ENCODE measurements around the gene DLX4.

The DLX4 gene

DNA sequence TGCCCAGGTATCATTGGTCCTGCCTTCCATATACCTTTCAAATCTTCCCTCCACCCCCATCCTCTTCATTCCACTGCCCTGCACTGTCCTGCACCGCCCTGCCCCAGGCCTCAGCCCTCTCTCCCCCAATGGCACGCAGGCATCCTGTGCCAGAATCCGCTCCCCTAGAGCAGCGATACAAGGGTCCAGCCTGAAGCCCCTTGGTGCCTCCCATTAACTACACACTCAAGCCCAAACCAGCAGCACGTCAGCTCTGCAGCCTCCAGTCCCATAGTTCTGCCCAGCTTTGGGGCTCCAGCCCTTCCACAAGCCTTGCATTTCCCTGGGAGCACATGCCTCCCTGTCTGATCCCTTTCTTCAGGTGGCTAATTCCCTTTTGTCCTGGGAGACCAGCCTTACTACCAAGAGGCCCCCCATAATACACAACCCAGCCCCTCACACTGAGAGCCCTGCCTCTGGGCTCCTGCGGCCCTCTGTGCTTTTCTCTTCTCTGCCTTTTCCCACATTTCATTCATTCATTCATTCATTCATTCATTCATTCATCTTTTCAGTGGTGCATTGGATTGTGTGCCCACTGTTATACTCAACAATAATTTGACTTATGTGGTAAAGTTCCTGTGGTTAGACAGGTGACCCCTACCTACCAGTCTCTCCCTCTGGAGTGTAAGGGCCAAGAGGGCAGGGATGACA, 52.8 kb downstream of the DLX4 start:
- no peak for DNase-seq

DNA sequence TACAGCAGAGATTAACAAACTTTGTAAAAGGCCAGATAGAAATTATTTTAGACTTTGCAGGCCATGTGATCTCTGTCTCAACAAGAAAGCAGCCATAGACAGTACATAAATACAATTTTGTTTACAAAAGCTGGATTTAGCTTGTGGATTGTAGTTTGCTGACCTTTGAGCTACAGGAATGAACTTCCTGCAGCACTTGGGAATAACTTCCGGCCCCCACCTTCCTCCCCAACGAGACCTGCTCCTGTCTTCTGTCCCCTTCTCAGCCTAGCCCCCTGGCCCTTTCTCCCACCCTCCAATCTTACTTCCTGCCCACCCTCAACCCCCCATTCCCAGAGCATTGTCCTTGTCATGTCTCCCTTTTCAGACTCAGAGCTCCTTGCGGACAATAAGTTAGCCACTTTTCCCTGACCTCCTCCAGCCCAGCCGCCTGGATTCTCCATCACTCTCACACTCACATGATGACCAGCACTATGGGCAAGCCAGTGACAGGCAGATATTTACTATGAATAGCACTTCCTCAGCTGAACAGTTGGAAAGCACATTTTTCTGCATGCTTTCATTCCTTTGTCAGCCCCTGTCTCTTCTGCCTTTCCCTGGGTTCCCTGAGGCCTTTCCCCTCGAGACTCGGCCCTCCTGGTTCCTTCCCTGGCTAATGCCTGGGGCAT, 53.6 kb downstream of the DLX4 start:
- DNase-seq, result no peak

DNA sequence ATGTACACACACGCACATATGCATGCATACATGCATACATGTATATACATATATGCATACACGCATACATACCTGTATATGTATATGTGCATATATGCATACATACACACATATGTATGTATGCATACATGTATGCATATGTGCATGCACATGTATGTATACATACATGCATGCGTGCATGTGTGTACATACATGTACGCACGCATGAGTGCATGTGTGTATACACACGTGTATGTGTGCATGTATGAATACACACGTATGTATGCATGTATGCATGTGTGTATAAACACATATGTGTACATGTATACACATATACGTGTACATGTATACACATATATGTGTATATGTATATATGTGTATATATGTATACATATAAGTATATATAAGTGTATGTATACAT, 54.5 kb downstream of the DLX4 start:
- no peak for DNase-seq
